H1 (cell line): ENCODE results near the gene PAX5. TPM values are rescaled to one million over a fixed set of nuclear protein-coding genes. Genes with fewer than 3 reads are reported as not detected.

Experiments
- CTCF ChIA-PET: fragments of 300-600 bp; sonication (Branson Sonifier 250); formaldehyde crosslinking; loops from one replicate; lab custom pipeline; 2021; ENCODE audit not compliant: partially characterized antibody; lab: Charles Lee
- POLR2A ChIA-PET: fragments of 300-600 bp; sonication (Branson Sonifier 250); formaldehyde crosslinking; loops from one replicate; lab custom pipeline; 2021; ENCODE audit warnings: inconsistent platforms; ENCODE audit not compliant: partially characterized antibody; lab: Charles Lee
- DNase-seq, 2 experiments: peaks; one replicate each; pipeline versions ENCODE4 v3.0.0 to v3.0.0-alpha.2; 2010 to 2022; ENCODE audit warnings: low spot score in 2 of 2, low read depth in 1 of 2, mixed read lengths in 1 of 2
- FAIRE-seq: peaks from 2 replicates; lab custom pipeline; 2011; peaks lifted over from hg19 to GRCh38; lab: Jason Lieb, UNC
- H2AFZ ChIP-seq: 2 replicates; pipeline ENCODE4 v1.8.1; 2012; ENCODE audit warnings: low read length, inconsistent platforms
- H2AK5ac ChIP-seq: 2 replicates; pipeline ENCODE4 v1.6.1; 2013; ENCODE audit warnings: low read depth, low read length
- H2BK120ac ChIP-seq: replicated peaks from 2 replicates; pipeline ENCODE3; 2013; ENCODE audit warnings: low read depth, low read length, inconsistent platforms
- H2BK12ac ChIP-seq: 2 replicates; pipeline ENCODE4 v1.6.1; 2013; ENCODE audit warnings: low read depth, low read length
- H2BK15ac ChIP-seq: 2 replicates; pipeline ENCODE4 v1.6.1; 2013; ENCODE audit warnings: low read length
- H2BK20ac ChIP-seq: 2 replicates; pipeline ENCODE4 v1.6.1; 2013; ENCODE audit warnings: low read length
- H2BK5ac ChIP-seq: 2 replicates; pipeline ENCODE4 v1.6.1; 2013; ENCODE audit warnings: low read depth, low read length
- H3K14ac ChIP-seq: 2 replicates; pipeline ENCODE4 v1.6.1; 2013; ENCODE audit warnings: inconsistent platforms; ENCODE audit not compliant: insufficient read length
- H3K18ac ChIP-seq: 2 replicates; pipeline ENCODE4 v1.6.1; 2013; ENCODE audit warnings: low read length; ENCODE audit errors: extremely low read depth
- H3K23ac ChIP-seq: 2 replicates; pipeline ENCODE4 v1.6.1; 2013; ENCODE audit warnings: inconsistent platforms; ENCODE audit not compliant: insufficient read length
- H3K23me2 ChIP-seq: 2 replicates; pipeline ENCODE4 v1.6.1; 2013; ENCODE audit warnings: low read depth, low read length
- H3K27ac ChIP-seq: 2 replicates; pipeline ENCODE4 v1.6.1; 2011; ENCODE audit warnings: low read depth, low read length, inconsistent platforms
- H3K27me3 ChIP-seq, 4 experiments: replicated peaks in 1 of 4; 1 replicate in 1 of 4; 2 replicates in 3 of 4; pipeline versions ENCODE4 v1.6.1 to v1.8.1; 2011 to 2013; ENCODE audit warnings: low read length in 3 of 4, mild to moderate bottlenecking in 3 of 4, inconsistent platforms in 2 of 4, mixed read lengths in 2 of 4, moderate library complexity in 1 of 4; ENCODE audit not compliant: control insufficient read depth in 3 of 4, insufficient read depth in 3 of 4; ENCODE audit errors: extremely low read depth in 1 of 4
- H3K36me3 ChIP-seq, 4 experiments: 2 replicates each; pipeline versions ENCODE4 v1.6.1 to v1.8.1; 2011 to 2013; ENCODE audit warnings: mild to moderate bottlenecking in 4 of 4, low read length in 3 of 4, moderate library complexity in 2 of 4, control low read depth in 1 of 4, inconsistent platforms in 1 of 4; ENCODE audit not compliant: insufficient read depth in 4 of 4, control insufficient read depth in 2 of 4
- H3K4ac ChIP-seq: replicated peaks from 2 replicates; pipeline ENCODE3; 2013; ENCODE audit warnings: low read length, low read depth, mixed read lengths, inconsistent platforms; ENCODE audit not compliant: insufficient read length
- H3K4me1 ChIP-seq, 4 experiments: replicated peaks in 1 of 4; 1 replicate in 1 of 4; 2 replicates in 3 of 4; pipeline versions ENCODE4 v1.6.1 to v1.8.1; 2011 to 2013; ENCODE audit warnings: low read length in 3 of 4, inconsistent platforms in 2 of 4, mixed read lengths in 1 of 4; ENCODE audit not compliant: insufficient read depth in 4 of 4, control insufficient read depth in 3 of 4
- H3K4me2 ChIP-seq, 2 experiments: 2 replicates each; pipeline versions ENCODE4 v1.6.1 to v1.8.1; 2011 to 2013; ENCODE audit warnings: low read depth in 2 of 2, low read length in 2 of 2, control low read depth in 1 of 2, inconsistent platforms in 1 of 2, mild to moderate bottlenecking in 1 of 2; ENCODE audit not compliant: insufficient read depth in 1 of 2
- H3K4me3 ChIP-seq, 4 experiments: fragments of 200-600, 300-600 bp in 1 of 4; sonication (generic), shearing (Covaris generic), sonication (Bioruptor Twin) in 1 of 4; 2 replicates each; pipeline versions ENCODE4 v1.5.1 to v1.8.1; 2011 to 2016; ENCODE audit warnings: low read length in 4 of 4, low read depth in 3 of 4, control low read depth in 2 of 4, inconsistent platforms in 2 of 4, mild to moderate bottlenecking in 2 of 4, mixed read lengths in 1 of 4, moderate library complexity in 1 of 4; ENCODE audit not compliant: insufficient read depth in 2 of 4; ENCODE audit errors: extremely low read depth in 1 of 4
- H3K56ac ChIP-seq: replicated peaks from 2 replicates; pipeline ENCODE3; 2013; ENCODE audit warnings: low read depth, mild to moderate bottlenecking, mixed read lengths, low read length, inconsistent platforms; ENCODE audit not compliant: insufficient read length
- H3K79me1 ChIP-seq: 2 replicates; pipeline ENCODE4 v1.6.1; 2013; ENCODE audit warnings: low read depth, low read length, control low read depth
- H3K79me2 ChIP-seq, 2 experiments: 2 replicates each; pipeline versions ENCODE4 v1.6.1 to v1.8.1; 2012 to 2013; ENCODE audit warnings: low read length in 2 of 2, mild to moderate bottlenecking in 2 of 2, inconsistent platforms in 1 of 2; ENCODE audit not compliant: insufficient read depth in 2 of 2, control insufficient read depth in 1 of 2
- H3K9ac ChIP-seq, 4 experiments: replicated peaks in 1 of 4; 1 replicate in 1 of 4; 2 replicates in 3 of 4; pipeline versions ENCODE4 v1.6.1 to v1.8.1; 2011 to 2013; ENCODE audit warnings: low read depth in 3 of 4, low read length in 3 of 4, control low read depth in 2 of 4, mild to moderate bottlenecking in 2 of 4, moderate library complexity in 2 of 4, inconsistent platforms in 1 of 4; ENCODE audit errors: extremely low read depth in 1 of 4
- H3K9me3 ChIP-seq, 2 experiments: 2 replicates each; pipeline versions ENCODE4 v1.6.1 to v1.8.1; 2012 to 2013; ENCODE audit warnings: mild to moderate bottlenecking in 2 of 2, moderate library complexity in 2 of 2, control low read depth in 1 of 2, inconsistent platforms in 1 of 2, low read depth in 1 of 2, low read length in 1 of 2, mixed read lengths in 1 of 2; ENCODE audit not compliant: insufficient read depth in 2 of 2
- H4K20me1 ChIP-seq, 2 experiments: replicated peaks in 1 of 2; 2 replicates each; pipeline versions ENCODE3 to v1.8.1; 2011 to 2013; ENCODE audit warnings: inconsistent platforms in 2 of 2, low read length in 2 of 2, mild to moderate bottlenecking in 1 of 2; ENCODE audit not compliant: insufficient read depth in 2 of 2, control insufficient read depth in 1 of 2
- H4K5ac ChIP-seq: 2 replicates; pipeline ENCODE4 v1.6.1; 2013; ENCODE audit warnings: low read length, low read depth, mixed read lengths, inconsistent platforms; ENCODE audit not compliant: insufficient read length
- H4K8ac ChIP-seq: 2 replicates; pipeline ENCODE4 v1.8.0; 2013; ENCODE audit warnings: mild to moderate bottlenecking, moderate library complexity, low read length, inconsistent platforms; ENCODE audit not compliant: insufficient read depth; ENCODE audit errors: extremely low read depth
- H4K91ac ChIP-seq: replicated peaks from 2 replicates; pipeline ENCODE3; 2013; ENCODE audit warnings: low read length, mixed read lengths, inconsistent platforms; ENCODE audit not compliant: insufficient read length
- ASH2L ChIP-seq: fragments of 200-600, 300-600 bp; sonication (generic); IDR thresholded peaks from one replicate; pipeline ENCODE4 v1.7.1; 2017; ENCODE audit warnings: low read length
- BACH1 ChIP-seq: IDR thresholded peaks from 2 replicates; pipeline ENCODE4 v1.6.1; 2012; ENCODE audit warnings: low read length, improper control_type of control experiment
- CREB1 ChIP-seq: IDR thresholded peaks from 2 replicates; pipeline ENCODE4 v1.6.1; 2012; ENCODE audit warnings: inconsistent platforms
- EP300 ChIP-seq, 2 experiments: IDR thresholded peaks; 1 replicate in 1 of 2; 2 replicates in 1 of 2; pipeline ENCODE4 v1.6.1; 2011 to 2012; ENCODE audit warnings: low read depth in 2 of 2, low read length in 2 of 2, mild to moderate bottlenecking in 2 of 2, borderline replicate concordance in 1 of 2, inconsistent platforms in 1 of 2, moderate library complexity in 1 of 2
- JUND ChIP-seq: IDR thresholded peaks from 2 replicates; pipeline ENCODE4 v1.6.1; 2011; ENCODE audit warnings: mild to moderate bottlenecking, improper control_type of control experiment, low read length
- KDM4A ChIP-seq: IDR thresholded peaks from one replicate; pipeline ENCODE4 v1.7.1; 2012; ENCODE audit warnings: low read depth, mild to moderate bottlenecking, moderate library complexity, low read length, inconsistent platforms; ENCODE audit not compliant: severe bottlenecking
- NRF1 ChIP-seq: IDR thresholded peaks from 2 replicates; pipeline ENCODE4 v1.6.1; 2011; ENCODE audit warnings: mild to moderate bottlenecking, low read depth, low read length, improper control_type of control experiment
- RAD21 ChIP-seq, 2 experiments: IDR thresholded peaks in 1 of 2; conservative IDR thresholded peaks in 1 of 2; 2 replicates each; pipeline ENCODE4 v1.6.1; 2011; ENCODE audit warnings: low read depth in 2 of 2, low read length in 2 of 2, improper control_type of control experiment in 1 of 2, inconsistent platforms in 1 of 2, mild to moderate bottlenecking in 1 of 2, moderate library complexity in 1 of 2
- SP2 ChIP-seq: IDR thresholded peaks from 2 replicates; pipeline ENCODE4 v1.6.1; 2012; ENCODE audit warnings: mild to moderate bottlenecking, low read length, inconsistent platforms
- TEAD4 ChIP-seq: IDR thresholded peaks from 2 replicates; pipeline ENCODE4 v1.6.1; 2012; ENCODE audit warnings: low read depth, low read length, inconsistent platforms, mixed read lengths
- USF2 ChIP-seq: IDR thresholded peaks from 2 replicates; pipeline ENCODE4 v1.6.1; 2011; ENCODE audit warnings: low read length, improper control_type of control experiment
- WGBS, 2 experiments: shearing (Covaris generic) in 1 of 2; methylation state at CpG; one replicate each; pipeline versions ENCODE4 v1.1.6 to v1.1.7; 2013 to 2015; ENCODE audit warnings: low lambda C conversion rate in 2 of 2, mixed read lengths in 2 of 2, inconsistent platforms in 1 of 2, low coverage in 1 of 2, missing lambda C conversion rate in 1 of 2; ENCODE audit not compliant: insufficient replicate concordance in 2 of 2, insufficient coverage in 1 of 2, insufficient read length in 1 of 2; ENCODE audit errors: extremely low coverage in 1 of 2, missing lambda C conversion rate in 1 of 2; 5-methylcytosine and 5-hydroxymethylcytosine counted together
- polyA plus RNA-seq, 7 experiments: library from polyadenylated mRNA; depleted of rRNA in 3 of 7; stranded (reverse) in 5 of 7; unstranded in 2 of 7; fragments of >200 nt in 5 of 7; fragments of 200-250 nt in 2 of 7; gene quantifications; 1 replicate in 5 of 7; 2 replicates in 1 of 7; 4 replicates in 1 of 7; pipeline versions ENCODE4 v1.2.1 to v1.2.3, GENCODE V29; 2011 to 2013; ENCODE audit warnings: missing spikeins in 2 of 7, mixed read lengths in 2 of 7
- total RNA-seq: library from RNA; stranded (reverse); fragmentation: NEBNext Ultra II Directional; extraction: Animal tissue kit (Norgen Biotek cat#: 25700); gene quantifications from 2 replicates; pipeline ENCODE4 v1.2.1, GENCODE V29; 2021

The PAX5 gene
- total and polyA plus RNA-seq, 2 of the 8 experiments (the other 6 are each of a cell fraction or from before 2014, with no cell fraction given) = 0.29 to 0.43 TPM

DNA sequence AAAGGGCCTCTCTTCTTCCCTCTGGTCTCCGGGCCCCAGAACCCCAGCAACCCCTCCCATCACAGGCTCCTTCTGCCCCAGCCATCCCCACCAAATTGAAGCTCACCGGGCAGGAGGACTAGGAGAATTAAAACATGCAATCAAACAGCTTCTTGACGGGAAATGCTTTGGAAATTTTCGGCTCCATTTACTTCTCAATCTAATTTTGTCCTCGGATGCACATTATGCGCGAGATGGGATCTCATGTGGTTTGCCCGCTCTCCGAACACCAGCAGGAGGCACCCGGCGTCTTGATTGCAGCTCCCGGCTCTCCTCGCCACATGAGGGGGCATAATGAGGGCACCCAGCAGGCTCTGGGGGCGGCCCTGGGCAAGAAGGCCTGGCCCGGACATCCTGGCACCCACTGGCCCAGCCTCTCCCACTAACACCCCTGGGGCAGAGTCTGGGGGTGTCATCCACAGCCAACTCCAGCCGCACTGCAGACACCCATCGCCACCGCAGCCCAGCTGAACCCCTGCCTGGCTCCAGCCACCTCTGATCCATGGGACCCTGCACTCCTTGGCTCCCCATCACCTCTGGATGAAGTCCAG lies 135.5 kb downstream of the PAX5 start:
- Histone ChIP-seq H2BK120ac (no peak overlapping the region), H3K23me2 (no peaks in the 10 kb centered on the region), H3K23ac (no peak overlapping the region), H2AFZ (no peak overlapping the region), H2BK20ac (no peak overlapping the region), H4K8ac (peak overlapping the region; percentile 20; the same call in 1 of the 2 replicates), H3K36me3 (no peaks in the 10 kb centered on the region), H3K9ac (no peak overlapping the region), H2BK5ac (no peak overlapping the region), H3K4me1 (peaks cover 0 to 2% (median 0%) of the 10 kb centered on the region in 4 experiments; a peak in 2 of 7 replicates), H3K4me2 (no peak overlapping the region), H3K18ac (no peak overlapping the region), H3K4me3 (no peak overlapping the region), H3K27ac (no peak overlapping the region), H4K20me1 (no peaks in the 10 kb centered on the region), H3K9me3 (no peaks in the 10 kb centered on the region), H3K79me2 (no peaks in the 10 kb centered on the region), H4K5ac (no peak overlapping the region), H3K27me3 (no peaks in the 10 kb centered on the region), H3K56ac (no peak overlapping the region), H2AK5ac (no peak overlapping the region), H2BK15ac (no peak overlapping the region), H2BK12ac (no peak overlapping the region), H3K14ac (no peak overlapping the region), H3K4ac (no peak overlapping the region), H3K79me1 (no peaks in the 10 kb centered on the region), H4K91ac (no peak overlapping the region)
- FAIRE-seq = no peak
- POLR2A ChIA-PET = interaction anchor here (1.1 kb wide), 1 partner anchor 9 kb away, joined by 3 read pairs; no protein-coding TSS in a partner anchor
- WGBS, 2 experiments = 87% methylated on average over 18 of the region's 18 CpGs; no CpG with 5 or more reads in 1 of the 2 experiments
- CTCF ChIA-PET = interaction anchor here (0.9 to 10.4 kb wide), 6 partner anchors 11 to 144 kb away, joined by 3 to 99 read pairs (median 4); no protein-coding TSS in a partner anchor
- TF ChIP-seq USF2 = no peak
- TF ChIP-seq JUND = no peak
- no peak for TF ChIP-seq KDM4A
- TF ChIP-seq BACH1 = no peak
- no peak for TF ChIP-seq SP2
- no peak for TF ChIP-seq ASH2L
- TF ChIP-seq NRF1 = no peak
- no peak for TF ChIP-seq TEAD4
- no peak for TF ChIP-seq CREB1
- no peak for TF ChIP-seq EP300 (IDR thresholded peaks at IDR 0.05; ENCODE audit: borderline replicate concordance in 1 of 2, low read depth in 2 of 2, low read length in 2 of 2)
- no peak; a peak in 1 of 4 replicates for TF ChIP-seq RAD21 (IDR thresholded peaks at IDR 0.05 in 1 of 2, conservative IDR thresholded peaks at IDR 0.05 in 1 of 2; ENCODE audit: low read depth in 2 of 2, low read length in 2 of 2)
- DNase-seq = peak in 1 of 2 experiments; percentile 37
